Duodenal mucosa (tissue), 2 donors: ENCODE measurements around the gene MAB21L4.
"Not testable (repeated sequence)": the region's sequence is repeated elsewhere in the genome, so short reads cannot be mapped to it uniquely, and the experiment has no call there.

Experiments
- H3K27ac ChIP-seq: one replicate; pipeline ENCODE4 v1.7.0; 2013; ENCODE audit warnings: low read depth, low read length
- H3K27me3 ChIP-seq, 2 donors: one replicate each; pipeline ENCODE4 v1.7.0; 2013; ENCODE audit warnings: low read length in 2 of 2, control low read depth in 1 of 2; ENCODE audit not compliant: insufficient read depth in 2 of 2, control insufficient read depth in 1 of 2
- H3K36me3 ChIP-seq, 2 donors: one replicate each; pipeline ENCODE4 v1.7.0; 2013; ENCODE audit warnings: low read length in 2 of 2, control low read depth in 1 of 2; ENCODE audit not compliant: insufficient read depth in 2 of 2, control insufficient read depth in 1 of 2
- H3K4me1 ChIP-seq, 2 donors: one replicate each; pipeline ENCODE4 v1.7.0; 2013; ENCODE audit warnings: low read length in 2 of 2, control low read depth in 1 of 2; ENCODE audit not compliant: insufficient read depth in 2 of 2, control insufficient read depth in 1 of 2
- H3K4me3 ChIP-seq, 2 donors: one replicate each; pipeline ENCODE4 v1.7.0; 2013; ENCODE audit warnings: low read length in 2 of 2, low read depth in 1 of 2
- H3K9ac ChIP-seq, 2 donors: one replicate each; pipeline ENCODE4 v1.7.0; 2013; ENCODE audit warnings: low read length in 2 of 2, low read depth in 1 of 2
- H3K9me3 ChIP-seq, 2 donors: one replicate each; pipeline ENCODE4 v1.7.0; 2013; ENCODE audit warnings: low read length in 2 of 2, control low read depth in 1 of 2; ENCODE audit not compliant: control insufficient read depth in 1 of 2

MAB21L4 gene

DNA sequence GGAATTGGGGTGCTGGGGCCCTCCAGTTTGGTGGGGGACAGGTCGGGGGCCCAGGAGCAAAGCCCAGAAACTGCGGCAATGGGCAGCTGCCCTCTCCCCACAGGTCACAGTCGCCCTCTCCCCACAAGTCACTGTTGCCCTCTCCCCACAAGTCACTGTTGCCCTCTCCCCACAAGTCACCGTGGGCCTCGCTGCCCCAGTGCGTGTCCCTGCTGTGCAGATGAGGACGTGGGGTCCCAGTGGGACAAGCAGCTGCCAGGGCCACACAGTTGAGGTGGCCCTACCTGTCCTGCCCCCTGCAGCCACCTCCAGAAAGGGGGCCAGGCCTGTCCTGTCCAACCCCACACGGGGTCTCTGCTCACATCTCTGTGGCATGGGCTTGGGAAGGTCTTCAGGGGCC, 40.3 kb downstream of the MAB21L4 start:
- H3K9me3 ChIP-seq = peaks cover 2 to 11% of the 10 kb centered on the region in 2 donors
- H3K36me3 ChIP-seq = no peaks in the 10 kb centered on the region
- H3K27ac ChIP-seq = no peak overlapping the region
- no peak overlapping the region for H3K4me3 ChIP-seq
- H3K27me3 ChIP-seq = no peaks in the 10 kb centered on the region
- peaks cover 14 to 18% of the 10 kb centered on the region in 2 donors for H3K4me1 ChIP-seq
- H3K9ac ChIP-seq = no peak overlapping the region

DNA sequence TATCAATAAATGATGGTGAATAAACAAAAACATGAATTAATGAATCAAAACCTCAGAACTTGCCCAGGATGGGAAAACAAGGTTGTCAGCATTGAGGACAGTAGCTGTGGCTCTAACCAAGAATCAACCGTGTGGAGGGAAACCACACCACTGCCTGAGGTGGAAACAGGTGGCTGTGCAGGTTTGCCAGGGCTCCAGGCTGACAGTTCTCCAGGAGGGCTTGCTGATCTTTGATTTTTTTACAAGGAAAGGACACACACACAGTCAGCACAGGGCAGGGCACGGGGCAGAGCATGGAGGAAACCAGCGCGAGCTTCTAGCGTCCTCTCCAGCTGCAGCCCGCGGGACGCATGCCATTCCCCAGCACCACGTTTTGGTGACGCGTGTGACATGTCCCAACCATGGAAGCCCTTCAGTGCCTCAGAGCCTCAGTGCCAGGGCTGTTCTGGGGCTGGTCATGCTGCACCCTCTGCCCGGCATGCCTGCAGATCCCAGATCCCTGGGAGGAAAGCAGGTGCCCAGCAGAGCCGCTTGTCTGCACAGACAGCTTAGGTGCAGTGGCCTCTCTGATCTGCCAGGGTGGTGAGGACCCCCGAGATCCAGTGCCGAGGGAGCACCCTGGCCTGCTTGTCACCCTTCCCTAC, 43.2 kb downstream of the MAB21L4 start:
- Histone ChIP-seq H3K27ac (no peak overlapping the region), H3K27me3 (no peaks in the 10 kb centered on the region), H3K9me3 (peaks cover 2 to 11% of the 10 kb centered on the region in 2 donors), H3K4me3 (no peak overlapping the region), H3K36me3 (no peaks in the 10 kb centered on the region), H3K9ac (no peak overlapping the region), H3K4me1 (peaks cover 12 to 16% of the 10 kb centered on the region in 2 donors)

DNA sequence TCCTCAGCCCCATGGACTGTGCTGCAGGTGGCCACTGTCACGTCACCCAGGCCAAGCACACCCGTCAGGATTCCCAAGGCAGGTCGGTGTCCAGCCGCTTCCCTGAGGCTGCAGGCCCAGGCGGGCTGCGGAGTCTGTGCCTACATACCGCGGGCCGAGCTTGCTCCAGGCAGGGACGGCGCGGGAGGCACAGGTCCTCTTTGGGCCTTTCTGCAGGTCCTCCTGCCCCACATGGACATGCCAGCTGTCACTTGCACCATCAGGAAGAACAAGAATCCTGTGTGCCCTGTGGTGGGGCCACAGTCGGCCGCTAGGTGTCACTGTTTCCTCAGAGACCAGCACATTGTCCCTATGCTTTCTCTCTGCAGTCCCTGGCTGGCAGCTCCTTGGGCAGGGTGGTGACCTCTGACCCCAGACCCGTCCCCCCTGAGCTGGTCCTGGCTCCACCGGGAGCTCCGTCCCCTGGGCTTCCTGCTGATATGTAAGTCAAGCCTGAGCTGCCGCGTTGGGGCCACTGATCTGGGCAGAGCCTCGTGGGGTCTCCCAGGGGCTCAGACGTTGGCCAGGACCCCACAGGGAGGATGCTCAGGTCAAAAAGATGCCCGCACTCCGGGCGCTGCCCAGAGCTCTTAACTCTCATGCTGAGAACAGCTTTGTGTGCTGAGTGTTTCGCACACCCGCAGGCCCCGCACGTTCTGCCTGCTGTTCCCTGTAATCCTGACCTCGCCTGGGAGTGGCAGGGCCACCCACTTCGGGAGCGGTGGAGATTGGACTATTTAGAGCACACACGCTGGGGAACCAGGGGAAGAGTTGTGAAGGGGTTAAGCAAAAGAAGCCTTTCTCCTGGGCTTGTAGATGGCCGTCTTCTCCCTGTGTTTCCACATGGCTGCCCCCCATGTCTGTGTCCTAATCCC, 44.6 kb downstream of the MAB21L4 start:
- peaks cover 4 to 5% of the 10 kb centered on the region in 2 donors for H3K4me1 ChIP-seq
- H3K36me3 ChIP-seq = no peaks in the 10 kb centered on the region
- H3K27ac ChIP-seq = no peak overlapping the region
- no peaks in the 10 kb centered on the region for H3K27me3 ChIP-seq
- no peak overlapping the region for H3K4me3 ChIP-seq
- no peak overlapping the region for H3K9ac ChIP-seq
- H3K9me3 ChIP-seq = peaks cover 2 to 11% of the 10 kb centered on the region in 2 donors

DNA sequence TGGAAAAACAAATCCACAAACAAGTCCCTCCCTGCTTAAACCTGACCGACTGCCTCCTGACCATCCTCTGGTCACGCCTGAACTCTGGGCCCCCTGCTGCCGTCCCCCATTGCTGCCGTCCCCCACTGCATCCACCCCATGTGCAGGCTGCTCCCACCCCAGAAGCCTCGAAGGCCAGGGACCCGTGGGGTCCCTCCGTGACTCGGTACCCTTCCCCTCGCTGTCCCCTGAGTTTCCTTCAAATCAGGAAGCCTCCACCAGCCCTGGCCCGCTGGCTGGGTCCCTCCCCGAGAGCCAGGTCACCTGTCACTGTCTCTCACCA, 45.2 kb downstream of the MAB21L4 start:
- Histone ChIP-seq H3K9me3 (peaks cover 2 to 11% of the 10 kb centered on the region in 2 donors), H3K4me3 (no peak overlapping the region), H3K9ac (no peak overlapping the region), H3K27me3 (no peaks in the 10 kb centered on the region), H3K4me1 (peaks cover 4 to 5% of the 10 kb centered on the region in 2 donors), H3K36me3 (no peaks in the 10 kb centered on the region), H3K27ac (no peak overlapping the region)

DNA sequence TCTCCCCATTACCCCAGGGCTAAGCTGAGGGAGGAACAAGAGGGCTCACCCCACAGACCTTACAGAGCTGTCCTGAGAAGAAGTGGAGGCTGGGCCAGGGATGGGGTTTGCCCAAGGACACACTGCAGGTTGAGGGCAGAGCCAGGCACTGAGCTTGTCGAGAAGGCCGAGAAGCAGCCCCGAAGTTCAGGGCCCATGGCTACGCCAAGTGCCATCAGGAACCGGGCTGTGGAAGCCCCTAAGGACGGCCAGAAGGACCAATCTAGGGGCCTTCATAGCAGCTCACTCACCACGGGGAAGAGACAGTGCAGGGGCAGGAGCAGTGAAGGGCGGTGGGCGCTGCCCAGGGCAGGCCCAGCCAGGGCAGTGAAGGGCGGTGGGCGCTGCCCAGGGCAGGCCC, 45.9 kb downstream of the MAB21L4 start:
- Histone ChIP-seq H3K9me3 (peaks cover 2 to 11% of the 10 kb centered on the region in 2 donors), H3K9ac (no peak overlapping the region), H3K27me3 (no peaks in the 10 kb centered on the region), H3K36me3 (no peaks in the 10 kb centered on the region), H3K4me1 (peaks cover 4 to 5% of the 10 kb centered on the region in 2 donors), H3K27ac (no peak overlapping the region), H3K4me3 (no peak overlapping the region)

DNA sequence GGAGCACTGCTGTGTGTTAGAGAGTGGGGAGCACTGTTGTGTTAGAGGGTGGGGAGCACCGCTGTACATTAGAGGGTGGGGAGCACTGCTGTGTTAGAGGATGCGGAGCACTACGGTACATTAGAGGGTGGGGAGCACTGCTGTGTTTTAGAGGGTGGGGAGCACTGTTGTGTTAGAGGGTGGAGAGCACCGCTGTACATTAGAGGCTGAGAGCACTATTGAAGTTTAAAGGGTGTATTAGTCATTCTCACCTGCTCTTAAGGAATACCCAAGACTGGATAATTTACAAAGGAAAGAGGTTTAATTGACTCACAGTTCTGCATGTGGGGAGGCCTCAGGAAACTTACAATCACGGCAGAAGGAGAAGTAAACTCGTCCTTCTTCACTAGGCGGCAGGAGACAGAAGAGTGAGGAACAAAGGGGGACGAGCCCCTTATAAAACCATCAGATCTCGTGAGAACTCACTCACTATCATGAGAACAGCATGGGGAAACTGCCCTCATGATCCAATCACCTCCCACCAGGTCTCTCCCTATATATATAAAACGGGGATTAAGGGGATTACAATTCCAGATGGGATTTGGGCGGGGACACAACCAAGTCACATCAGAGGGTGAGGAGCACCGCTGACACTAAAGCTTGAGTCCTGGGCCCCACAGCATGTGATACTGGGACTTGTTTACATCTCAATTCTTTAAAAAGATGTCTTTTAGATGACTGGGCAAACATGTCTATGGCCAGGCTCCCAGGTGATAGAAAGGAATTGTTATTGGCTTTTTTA, 46.9 kb downstream of the MAB21L4 start:
- Histone ChIP-seq H3K27me3 (no peaks in the 10 kb centered on the region), H3K27ac (no peak overlapping the region), H3K36me3 (no peaks in the 10 kb centered on the region), H3K4me1 (peaks cover 4 to 5% of the 10 kb centered on the region in 2 donors), H3K9me3 (peaks cover 0 to 1% of the 10 kb centered on the region in 2 donors), H3K9ac (no peak overlapping the region), H3K4me3 (no peak overlapping the region)

DNA sequence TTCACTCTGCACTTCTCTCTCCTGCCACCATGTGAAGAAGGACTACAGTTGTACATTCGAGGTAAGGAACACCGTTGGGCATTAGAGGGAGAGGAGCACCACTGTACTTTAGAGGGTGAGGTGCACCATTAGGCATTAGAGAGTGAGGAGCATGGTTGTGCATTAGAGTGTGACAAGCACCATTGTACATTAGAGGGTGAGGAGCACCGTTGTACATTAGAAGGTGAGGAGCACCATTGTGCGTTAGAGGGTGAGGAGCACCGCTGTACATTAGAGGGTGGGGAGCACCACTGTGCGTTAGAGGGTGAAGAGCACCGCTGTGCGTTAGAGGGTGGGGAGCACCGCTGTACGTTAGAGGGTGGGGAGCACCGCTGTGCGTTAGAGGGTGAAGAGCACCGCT, 48.1 kb downstream of the MAB21L4 start:
- no peaks in the 10 kb centered on the region for H3K36me3 ChIP-seq
- H3K27me3 ChIP-seq = no peaks in the 10 kb centered on the region
- H3K27ac ChIP-seq = no peak overlapping the region
- no peak overlapping the region for H3K9ac ChIP-seq
- peaks cover 4 to 5% of the 10 kb centered on the region in 2 donors for H3K4me1 ChIP-seq
- H3K9me3 ChIP-seq = no peaks in the 10 kb centered on the region
- H3K4me3 ChIP-seq = no peak overlapping the region

DNA sequence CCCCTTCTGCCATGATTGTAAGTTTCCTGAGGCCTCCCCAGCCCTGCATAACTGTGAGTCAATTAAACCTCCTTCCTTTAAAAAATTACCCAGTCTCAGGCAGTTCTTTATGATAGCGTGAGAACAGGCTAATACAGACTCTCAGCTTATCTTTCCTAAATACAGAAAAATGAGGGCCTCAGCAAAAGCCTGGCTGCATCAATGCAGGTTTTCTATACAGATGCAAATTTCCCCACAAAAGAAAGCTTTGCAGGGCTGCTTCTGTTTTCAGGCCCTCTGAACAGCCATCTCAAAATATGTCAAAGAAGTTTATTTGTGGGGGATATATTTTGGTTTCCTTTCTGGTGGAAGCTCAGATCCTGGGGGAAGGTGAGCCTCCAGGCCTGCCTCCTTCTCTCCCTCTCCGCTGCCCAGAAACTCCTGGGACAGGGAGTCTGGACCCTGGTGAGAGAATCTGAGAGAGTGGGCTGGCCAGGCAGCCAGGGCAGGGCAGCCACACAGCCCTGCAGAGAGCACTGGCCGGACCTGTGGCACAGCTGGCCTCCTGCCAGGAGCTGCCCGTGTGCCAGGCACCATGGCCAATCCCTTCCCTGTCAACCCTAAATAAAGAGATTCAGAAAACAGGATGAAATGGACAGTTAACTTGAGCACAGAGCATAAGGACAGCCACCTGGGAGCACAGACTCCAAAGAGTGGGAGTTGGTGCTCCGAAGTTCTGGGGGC, 48.9 kb downstream of the MAB21L4 start:
- Histone ChIP-seq H3K9ac (no peak overlapping the region), H3K9me3 (no peaks in the 10 kb centered on the region), H3K36me3 (no peaks in the 10 kb centered on the region), H3K4me1 (peaks cover 4 to 5% of the 10 kb centered on the region in 2 donors), H3K4me3 (no peak overlapping the region), H3K27ac (no peak overlapping the region), H3K27me3 (no peaks in the 10 kb centered on the region)

DNA sequence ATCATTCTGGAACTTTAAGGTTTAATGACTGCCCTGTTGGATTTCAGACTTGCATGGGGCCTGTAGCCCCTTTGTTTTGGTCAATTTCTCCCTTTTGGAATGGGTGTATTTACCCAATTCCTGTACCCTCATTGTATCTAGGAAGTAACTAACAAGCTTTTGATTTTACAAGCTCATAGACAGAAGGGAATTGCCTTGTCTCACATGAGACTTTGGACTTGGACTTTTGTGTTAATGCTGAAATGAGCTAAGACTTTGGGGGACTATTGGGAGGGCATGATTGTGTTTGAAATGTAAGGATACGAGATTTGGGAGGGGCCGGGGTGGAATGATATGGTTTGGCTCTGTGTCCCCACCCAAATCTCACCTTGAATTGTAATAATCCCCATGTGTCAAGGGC, 49.6 kb downstream of the MAB21L4 start:
- H3K27ac ChIP-seq, H3K4me3 ChIP-seq, H3K27me3 ChIP-seq, H3K36me3 ChIP-seq, H3K9ac ChIP-seq, H3K9me3 ChIP-seq, H3K4me1 ChIP-seq: not testable (repeated sequence)
